BJ (cell line): ENCODE results near the gene CD27. TPM values are rescaled to one million over a fixed set of nuclear protein-coding genes. Genes with fewer than 3 reads are reported as not detected.

Source experiments
- CTCF ChIA-PET: fragments of 350-600 bp; formaldehyde crosslinking; extraction: SDS; loops from one replicate; lab custom pipeline; 2021; ENCODE audit warnings: antibody characterized with exemption, inconsistent platforms; lab: Yijun Ruan, JAX
- POLR2A ChIA-PET: fragments of 300-600 bp; sonication (Branson Sonifier 250); formaldehyde crosslinking; extraction: SDS; loops from one replicate; lab custom pipeline; 2021; ENCODE audit warnings: antibody characterized with exemption; lab: Charles Lee
- DNase-seq: peaks from one replicate; pipeline ENCODE4 v3.0.0-alpha.2; 2011; ENCODE audit warnings: low read depth
- H3K27me3 ChIP-seq: 2 replicates; pipeline ENCODE4 v1.6.0; 2011; ENCODE audit warnings: low read length; ENCODE audit not compliant: control insufficient read depth, insufficient read depth
- H3K36me3 ChIP-seq: 2 replicates; pipeline ENCODE4 v1.5.1; 2011; ENCODE audit warnings: low read length; ENCODE audit not compliant: control insufficient read depth, insufficient read depth
- H3K4me3 ChIP-seq: 2 replicates; pipeline ENCODE4 v1.5.1; 2011; ENCODE audit warnings: low read depth, mild to moderate bottlenecking, control low read depth, low read length
- CTCF ChIP-seq: IDR thresholded peaks from 2 replicates; pipeline ENCODE4 v1.5.1; 2011; ENCODE audit warnings: low read depth, mild to moderate bottlenecking, control low read depth, inconsistent platforms, low read length, moderate library complexity; ENCODE audit not compliant: insufficient read depth
- polyA plus RNA-seq: library from polyadenylated mRNA; depleted of rRNA; stranded (reverse); fragments of >200 nt; gene quantifications from 2 replicates; pipeline ENCODE4 v1.2.3, GENCODE V29; 2011

Gene CD27
- polyA plus RNA-seq, 1 experiment, result 0.15 TPM

- TF ChIP-seq CTCF, result no peak
- CTCF ChIA-PET, result interaction anchor here (1.1 kb wide), 1 partner anchor 21 kb away, joined by 4 read pairs; no protein-coding TSS in a partner anchor
- POLR2A ChIA-PET, result no interaction called here
Observed at GRCh38 chr12:6405963-6406362, 38.8 kb upstream of the CD27 start.

GRCh38 chr12:6407236-6407954 is 37.4 kb upstream of the CD27 start:
- ChIA-PET CTCF (interaction anchor here (0.6 kb wide), 1 partner anchor 58 kb away, joined by 3 read pairs; no protein-coding TSS in a partner anchor), POLR2A (no interaction called here)
- Histone ChIP-seq H3K27me3 (no peaks in the 10 kb centered on the region), H3K36me3 (no peaks in the 10 kb centered on the region), H3K4me3 (no peak overlapping the region)
- TF ChIP-seq CTCF, result no peak
- DNase-seq, result no peak

More at GRCh38 chr12:6405963-6406362, 38.8 kb upstream of the CD27 start:
- Histone ChIP-seq H3K27me3 (no peaks in the 10 kb centered on the region), H3K36me3 (no peaks in the 10 kb centered on the region), H3K4me3 (no peak overlapping the region)
- no peak for DNase-seq

GRCh38 chr12:6416596-6416995 is 28.2 kb upstream of the CD27 start:
- Histone ChIP-seq H3K27me3 (no peaks in the 10 kb centered on the region), H3K36me3 (no peaks in the 10 kb centered on the region), H3K4me3 (no peak overlapping the region)
- CTCF ChIA-PET, result interaction anchor here (1.0 kb wide), 1 partner anchor 46 kb away, joined by 3 read pairs; no protein-coding TSS in a partner anchor
- POLR2A ChIA-PET, result interaction anchor here (0.5 kb wide), 1 partner anchor 86 kb away, joined by 3 read pairs; no protein-coding TSS in a partner anchor
- no peak for TF ChIP-seq CTCF
- no peak for DNase-seq

GRCh38 chr12:6418796-6419195 is 26.0 kb upstream of the CD27 start:
- H3K4me3 ChIP-seq, result no peak overlapping the region
- no peaks in the 10 kb centered on the region for H3K36me3 ChIP-seq
- POLR2A ChIA-PET, result no interaction called here
- no peak for DNase-seq
- H3K27me3 ChIP-seq, result no peaks in the 10 kb centered on the region
- no peak for TF ChIP-seq CTCF
- CTCF ChIA-PET, result interaction anchor here (2.5 kb wide), 1 partner anchor 47 kb away, joined by 12 read pairs; no protein-coding TSS in a partner anchor

GRCh38 chr12:6420364-6420763 is 24.4 kb upstream of the CD27 start:
- CTCF ChIA-PET, result interaction anchor here (1.7 kb wide), 1 partner anchor 81 kb away, joined by 3 read pairs; no protein-coding TSS in a partner anchor

More at GRCh38 chr12:6420364-6420763, 24.4 kb upstream of the CD27 start:
- no peaks in the 10 kb centered on the region for H3K27me3 ChIP-seq
- no peak for TF ChIP-seq CTCF
- no peak overlapping the region for H3K4me3 ChIP-seq
- H3K36me3 ChIP-seq, result no peaks in the 10 kb centered on the region
- POLR2A ChIA-PET, result no interaction called here
- DNase-seq, result no peak
